Measurements from ENCODE around the gene NUP98. TPM values are rescaled to one million over a fixed set of nuclear protein-coding genes. Genes with fewer than 3 reads are reported as not detected.

Gene NUP98
- total RNA-seq, 2 donors from 2014 or later = 127 to 136 TPM

DNA sequence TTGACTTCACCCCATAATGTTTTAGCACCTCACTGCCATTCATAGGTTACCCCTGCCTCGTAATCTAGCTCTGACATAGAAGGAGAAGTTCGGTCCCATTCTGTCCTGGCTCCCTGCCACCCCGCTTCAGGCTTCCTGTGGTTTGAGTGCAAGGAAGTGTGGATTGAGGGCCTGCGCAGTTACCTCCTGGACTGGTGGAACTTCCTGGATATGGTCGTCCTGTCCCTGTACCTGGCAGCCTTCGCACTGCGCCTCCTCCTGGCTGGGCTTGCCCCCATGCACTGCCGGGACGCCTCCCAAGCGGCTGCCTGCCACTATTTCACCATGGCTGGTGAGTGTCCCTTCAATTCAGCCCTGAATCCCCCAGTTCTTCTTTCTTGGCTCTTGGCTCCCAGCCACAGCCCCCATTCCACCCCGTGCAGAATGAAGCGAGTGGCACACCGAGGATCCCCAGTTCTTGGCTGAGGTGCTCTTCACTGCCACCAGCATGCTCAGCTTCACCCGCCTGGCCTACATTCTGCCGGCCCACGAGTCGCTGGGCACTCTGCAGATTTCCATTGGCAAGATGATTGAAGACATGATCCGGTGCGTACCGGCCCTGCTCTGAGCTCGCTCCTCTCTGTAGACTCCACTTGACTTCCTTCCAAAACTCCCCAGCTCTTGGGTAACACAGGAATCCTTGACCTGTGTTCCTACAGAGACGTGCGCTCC, 170.9 kb downstream of the NUP98 start:
- Histone ChIP-seq H3K36me3 (no peaks in the 10 kb centered on the region), H3K4me1 (replicated peaks) (no peaks in the 10 kb centered on the region), H3K4me3 (no peak overlapping the region), H3K27me3 (replicated peaks; ENCODE audit: insufficient read depth) (no peaks in the 10 kb centered on the region), H3K27ac (no peak overlapping the region), H3K9me3 (no peaks in the 10 kb centered on the region)
- DNase-seq (ENCODE audit: low spot score) = no peak
- TF ChIP-seq POLR2AphosphoS5 (IDR thresholded peaks at IDR 0.05) = no peak
- TF ChIP-seq, protein P1, sequence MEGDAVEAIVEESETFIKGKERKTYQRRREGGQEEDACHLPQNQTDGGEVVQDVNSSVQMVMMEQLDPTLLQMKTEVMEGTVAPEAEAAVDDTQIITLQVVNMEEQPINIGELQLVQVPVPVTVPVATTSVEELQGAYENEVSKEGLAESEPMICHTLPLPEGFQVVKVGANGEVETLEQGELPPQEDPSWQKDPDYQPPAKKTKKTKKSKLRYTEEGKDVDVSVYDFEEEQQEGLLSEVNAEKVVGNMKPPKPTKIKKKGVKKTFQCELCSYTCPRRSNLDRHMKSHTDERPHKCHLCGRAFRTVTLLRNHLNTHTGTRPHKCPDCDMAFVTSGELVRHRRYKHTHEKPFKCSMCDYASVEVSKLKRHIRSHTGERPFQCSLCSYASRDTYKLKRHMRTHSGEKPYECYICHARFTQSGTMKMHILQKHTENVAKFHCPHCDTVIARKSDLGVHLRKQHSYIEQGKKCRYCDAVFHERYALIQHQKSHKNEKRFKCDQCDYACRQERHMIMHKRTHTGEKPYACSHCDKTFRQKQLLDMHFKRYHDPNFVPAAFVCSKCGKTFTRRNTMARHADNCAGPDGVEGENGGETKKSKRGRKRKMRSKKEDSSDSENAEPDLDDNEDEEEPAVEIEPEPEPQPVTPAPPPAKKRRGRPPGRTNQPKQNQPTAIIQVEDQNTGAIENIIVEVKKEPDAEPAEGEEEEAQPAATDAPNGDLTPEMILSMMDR (IDR thresholded peaks at IDR 0.05) = no peak
- no peak for TF ChIP-seq POLR2A (IDR thresholded peaks at IDR 0.05)
- 89% methylated on average over 23 of the region's 23 CpGs for WGBS
- intact Hi-C loops (cut with DNase I) = no loop called here

Small RNA genes within 50 kb of the gene (small RNA-seq; reads per million reads assigned to genes)
- gene RF00019 = 0 reads per million in 2 donors
- 0 reads per million in 2 donors for gene RNU6-1143P
- 0 reads per million in 2 donors for gene RNU7-50P

Other genes with a start within 250 kb of the NUP98 start
- 1 to 10 TPM in 1 of 2 donors, not detected in 1; 3.1 TPM for gene ART5, start 155.6 kb downstream of the NUP98 start, total RNA-seq
- gene ART1, start 152.4 kb downstream of the NUP98 start, total RNA-seq = not detected
- under 1 TPM; 0.74 to 0.96 TPM for gene CHRNA10, start 126.2 kb downstream of the NUP98 start, total RNA-seq
- 10 to 100 TPM; 26.6 to 33.5 TPM for gene PGAP2, start 11.0 kb upstream of the NUP98 start, total RNA-seq
- gene RHOG, start 43.4 kb upstream of the NUP98 start, total RNA-seq = 10 to 100 TPM; 41.1 to 56.4 TPM
- 10 to 100 TPM; 34.1 to 65.0 TPM for gene STIM1, start 58.1 kb upstream of the NUP98 start, total RNA-seq